T-helper 9 cell (primary cell): ENCODE results near the gene DPYSL4.

Source experiments
- DNase-seq: peaks from one replicate; pipeline ENCODE4 v3.0.0-alpha.2; 2020

The DPYSL4 gene

GRCh38 chr10:132163826-132164515 lies 22.8 kb upstream of the DPYSL4 start:
- DNase-seq = no peak

GRCh38 chr10:132164761-132165278 lies 21.9 kb upstream of the DPYSL4 start:
- no peak for DNase-seq

- DNase-seq = no peak
Observed at GRCh38 chr10:132165416-132165980, 21.2 kb upstream of the DPYSL4 start.

GRCh38 chr10:132166216-132166950 lies 20.4 kb upstream of the DPYSL4 start:
- no peak for DNase-seq

- no peak for DNase-seq
Observed at GRCh38 chr10:132167041-132167674, 19.6 kb upstream of the DPYSL4 start.

GRCh38 chr10:132167976-132168375 lies 18.8 kb upstream of the DPYSL4 start:
- no peak for DNase-seq

GRCh38 chr10:132168571-132169030 lies 18.1 kb upstream of the DPYSL4 start:
- no peak for DNase-seq

- DNase-seq = no peak
Observed at GRCh38 chr10:132169031-132169765, 17.6 kb upstream of the DPYSL4 start.

- no peak for DNase-seq
Observed at GRCh38 chr10:132169766-132170560, 16.8 kb upstream of the DPYSL4 start.

GRCh38 chr10:132170561-132171361 lies 16.0 kb upstream of the DPYSL4 start:
- no peak for DNase-seq

GRCh38 chr10:132172091-132173066 lies 14.4 kb upstream of the DPYSL4 start:
- DNase-seq = no peak

GRCh38 chr10:132173185-132173584 lies 13.6 kb upstream of the DPYSL4 start:
- no peak for DNase-seq

- no peak for DNase-seq
Observed at GRCh38 chr10:132174237-132174636, 12.5 kb upstream of the DPYSL4 start.

GRCh38 chr10:132175408-132175807 lies 11.3 kb upstream of the DPYSL4 start:
- no peak for DNase-seq

GRCh38 chr10:132175907-132176581 lies 10.7 kb upstream of the DPYSL4 start:
- no peak for DNase-seq

- DNase-seq = no peak
Observed at GRCh38 chr10:132176623-132177500, 9.9 kb upstream of the DPYSL4 start.

- no peak for DNase-seq
Observed at GRCh38 chr10:132178046-132178445, 8.7 kb upstream of the DPYSL4 start.
